ENCODE results near the gene FAM181B. TPM values are rescaled to one million over a fixed set of nuclear protein-coding genes. Genes with fewer than 3 reads are reported as not detected.

The FAM181B gene
- total RNA-seq, 1 experiment from 2014 or later = 0.09 TPM

GRCh38 chr11:82750643-82751139, 17.0 kb upstream of the FAM181B start:
- CTCF ChIA-PET = no interaction called here
- no TSS peak for BruUV-seq (replicated peaks)
- TF ChIP-seq CTCF (IDR thresholded peaks at IDR 0.05; ENCODE audit: unreplicated experiment) = no peak
- H3K9me3 Mint-ChIP-seq (ENCODE audit: low read depth, unreplicated experiment) = no peaks in the 10 kb centered on the region
- no peaks in the 10 kb centered on the region for H3K36me3 Mint-ChIP-seq (ENCODE audit: insufficient read depth, unreplicated experiment)
- H3K4me1 Mint-ChIP-seq (ENCODE audit: low read depth, unreplicated experiment) = no peaks in the 10 kb centered on the region
- no peak overlapping the region for H3K27ac Mint-ChIP-seq (ENCODE audit: unreplicated experiment)
- intact Hi-C loops (cut with micrococcal nuclease; ENCODE audit: unreplicated experiment) = no loop called here
- no peak overlapping the region for H3K4me3 Mint-ChIP-seq (ENCODE audit: low read depth, unreplicated experiment)
- peaks cover 54% of the 10 kb centered on the region for H3K27me3 Mint-ChIP-seq (ENCODE audit: unreplicated experiment)
- DNase-seq = no peak

DNA sequence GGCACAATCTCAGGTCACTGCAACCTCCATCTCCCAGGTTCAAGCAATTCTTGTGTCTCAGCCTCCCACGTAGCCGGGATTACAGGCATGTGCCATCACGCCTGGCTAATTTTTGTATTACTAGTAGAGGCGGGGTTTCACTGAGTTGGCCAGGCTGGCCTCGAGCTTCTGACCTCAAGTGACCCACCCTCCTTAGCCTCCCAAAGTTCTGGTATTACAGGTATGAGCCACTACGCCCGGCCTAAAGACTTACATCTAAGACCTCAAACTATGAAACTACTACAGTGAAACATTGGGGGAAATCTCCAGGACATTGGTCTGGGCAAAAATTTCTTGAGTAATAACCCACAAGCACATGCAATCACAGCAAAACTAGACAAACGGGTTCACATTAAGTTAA, 13.8 kb upstream of the FAM181B start:
- Mint-ChIP-seq H3K27ac (ENCODE audit: unreplicated experiment) (no peak overlapping the region), H3K36me3 (ENCODE audit: insufficient read depth, unreplicated experiment) (no peaks in the 10 kb centered on the region), H3K4me3 (ENCODE audit: low read depth, unreplicated experiment) (no peak overlapping the region), H3K27me3 (ENCODE audit: unreplicated experiment) (peaks cover 37% of the 10 kb centered on the region), H3K9me3 (ENCODE audit: low read depth, unreplicated experiment) (no peaks in the 10 kb centered on the region), H3K4me1 (ENCODE audit: low read depth, unreplicated experiment) (no peaks in the 10 kb centered on the region)
- no peak for TF ChIP-seq CTCF (IDR thresholded peaks at IDR 0.05; ENCODE audit: unreplicated experiment)
- CTCF ChIA-PET = no interaction called here
- intact Hi-C loops (cut with micrococcal nuclease; ENCODE audit: unreplicated experiment) = no loop called here
- no TSS peak for BruUV-seq (replicated peaks)
- DNase-seq = no peak

- intact Hi-C loops (cut with micrococcal nuclease; ENCODE audit: unreplicated experiment) = no loop called here
- Mint-ChIP-seq H3K27ac (ENCODE audit: unreplicated experiment) (no peak overlapping the region), H3K4me1 (ENCODE audit: low read depth, unreplicated experiment) (no peaks in the 10 kb centered on the region), H3K9me3 (ENCODE audit: low read depth, unreplicated experiment) (no peaks in the 10 kb centered on the region), H3K4me3 (ENCODE audit: low read depth, unreplicated experiment) (no peak overlapping the region), H3K36me3 (ENCODE audit: insufficient read depth, unreplicated experiment) (no peaks in the 10 kb centered on the region), H3K27me3 (ENCODE audit: unreplicated experiment) (peaks cover 67% of the 10 kb centered on the region)
- no peak for TF ChIP-seq CTCF (IDR thresholded peaks at IDR 0.05; ENCODE audit: unreplicated experiment)
- no TSS peak for BruUV-seq (replicated peaks)
- CTCF ChIA-PET = no interaction called here
- DNase-seq = no peak
Observed at GRCh38 chr11:82738091-82738490, 4.4 kb upstream of the FAM181B start.

DNA sequence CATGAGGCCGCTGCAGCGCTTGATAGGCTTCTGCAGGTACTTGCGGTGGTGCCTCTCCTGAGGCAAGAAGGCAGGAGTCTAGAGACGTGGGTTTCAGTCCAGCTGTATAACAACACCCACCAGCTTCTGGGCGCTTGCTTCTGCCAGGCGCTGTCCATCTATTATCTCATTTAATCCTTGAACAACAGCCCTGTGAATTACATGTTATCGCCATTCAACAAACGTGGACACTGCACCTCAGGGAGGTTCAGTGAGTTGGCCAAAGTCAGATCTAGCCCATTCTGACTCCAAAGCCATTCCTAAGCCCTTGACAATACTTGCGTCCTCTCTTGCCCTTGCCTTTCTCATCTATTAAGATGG, 436 bp upstream of the FAM181B start:
- no TSS peak for BruUV-seq (replicated peaks)
- Mint-ChIP-seq H3K4me3 (ENCODE audit: low read depth, unreplicated experiment) (peak overlapping the region; percentile 54), H3K27ac (ENCODE audit: unreplicated experiment) (no peak overlapping the region), H3K9me3 (ENCODE audit: low read depth, unreplicated experiment) (no peaks in the 10 kb centered on the region), H3K27me3 (ENCODE audit: unreplicated experiment) (peaks cover 78% of the 10 kb centered on the region), H3K36me3 (ENCODE audit: insufficient read depth, unreplicated experiment) (no peaks in the 10 kb centered on the region), H3K4me1 (ENCODE audit: low read depth, unreplicated experiment) (peaks cover 11% of the 10 kb centered on the region)
- CTCF ChIA-PET = no interaction called here
- DNase-seq = no peak
- no peak for TF ChIP-seq CTCF (IDR thresholded peaks at IDR 0.05; ENCODE audit: unreplicated experiment)
- intact Hi-C loops (cut with micrococcal nuclease; ENCODE audit: unreplicated experiment) = no loop called here
